A549 treated with CpdA at 1 μM for 4 hours (cell line): ENCODE measurements around the gene NEK11. TPM values are rescaled to one million over a fixed set of nuclear protein-coding genes. Genes with fewer than 3 reads are reported as not detected.

Source experiments
- total RNA-seq: library from RNA; stranded (reverse); fragments of 200-300 nt; extraction: Qiagen RNA extraction; gene quantifications from 5 replicates; pipeline ENCODE4 v1.2.3, GENCODE V29; 2022; ENCODE audit warnings: low read depth

NEK11 gene
- 3.6 to 4.7 TPM (median 3.7 TPM) in 5 replicates for total RNA-seq

GRCh38 chr3:131026321-131027151 is at the start of gene NEK11, which contains the start of gene ASTE1:
TSS of gene NEK11 (plus strand) at chr3:131026877. CDS start at chr3:131029709, 2,832 bp downstream.
TSS of gene ASTE1 (minus strand) at chr3:131026825. CDS start at chr3:131025306, 1,519 bp downstream.

GRCh38 chr3:131381445-131382291 is 355.0 kb downstream of the NEK11 start, which contains the start of gene NUDT16:
TSS of gene NUDT16 (plus strand) at chr3:131381774. CDS start at chr3:131381805, 31 bp downstream.

Other genes starting within 250 kb of the NEK11 start
- gene ATP2C1, start 132.8 kb upstream of the NEK11 start, total RNA-seq: 33.3 to 37.4 TPM (median 34.3 TPM) in 5 replicates
- gene ASTE1, start 52 bp upstream of the NEK11 start, total RNA-seq: 3.6 to 5.0 TPM (median 4.1 TPM) in 5 replicates